ENCODE measurements around the gene MRPL23.

The MRPL23 gene

DNA sequence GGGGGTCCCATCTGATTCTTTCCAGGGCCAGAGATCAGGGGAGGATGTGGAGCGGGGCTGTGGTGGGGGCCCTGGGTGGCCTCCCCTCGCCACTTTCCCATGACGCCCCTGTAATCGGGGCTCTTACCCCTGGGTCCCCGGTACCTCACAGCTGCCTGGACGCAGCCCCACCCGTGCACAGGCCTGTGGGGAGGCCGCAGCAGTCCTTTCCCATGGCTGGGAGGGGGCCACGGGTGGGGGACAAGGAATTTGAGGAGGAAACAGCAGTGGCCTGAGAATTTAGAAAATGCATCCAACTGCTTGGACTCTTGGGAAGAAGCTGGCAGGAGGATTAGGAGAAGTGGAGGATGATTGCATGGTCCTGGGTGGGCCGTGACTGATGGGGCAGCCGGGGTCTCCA is 32.5 kb downstream of the MRPL23 start:
- Mint-ChIP-seq H3K4me3 (no peak overlapping the region), H3K27me3 (no peaks in the 10 kb centered on the region), H3K9me3 (ENCODE audit: low read depth) (no peaks in the 10 kb centered on the region), H3K27ac (no peak overlapping the region), H3K4me1 (ENCODE audit: low read depth) (no peaks in the 10 kb centered on the region), H3K36me3 (no peaks in the 10 kb centered on the region)

DNA sequence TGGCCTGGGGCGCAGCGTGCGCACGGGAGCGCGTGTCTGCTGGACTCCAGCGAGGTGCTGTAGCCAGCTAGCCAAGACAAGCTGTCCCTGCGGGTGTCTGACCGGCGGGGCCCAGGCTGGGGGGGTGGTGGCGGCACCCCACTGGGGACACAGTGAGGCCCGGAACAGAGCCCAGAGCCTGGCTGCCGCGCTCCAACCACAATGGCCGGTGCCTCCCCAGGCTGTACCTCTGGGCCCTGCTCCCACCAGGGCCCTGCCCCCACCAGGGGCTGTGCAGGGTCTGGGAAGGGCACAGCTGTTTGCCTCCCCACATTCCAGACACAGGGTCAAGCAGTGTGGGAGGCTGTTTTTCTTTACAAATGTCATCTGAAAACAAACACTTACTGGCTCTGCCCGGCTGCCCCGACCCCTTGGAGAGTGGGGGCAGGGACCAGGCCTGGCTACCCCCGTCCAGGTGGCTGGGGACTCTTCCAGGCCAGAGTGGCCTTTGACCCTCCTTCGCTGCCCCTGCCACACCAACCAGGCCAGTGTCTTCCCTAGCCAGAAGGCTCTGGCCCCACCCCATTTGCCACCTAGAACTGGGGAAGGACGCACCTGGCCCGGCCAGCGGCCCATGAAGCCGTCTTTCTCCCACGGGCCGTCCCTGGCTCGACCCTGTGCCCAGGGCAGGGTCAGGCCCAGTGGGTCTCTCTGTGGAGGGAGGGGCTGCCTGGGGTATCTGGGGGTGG is 35.9 kb downstream of the MRPL23 start:
- Mint-ChIP-seq H3K27me3 (no peaks in the 10 kb centered on the region), H3K4me1 (ENCODE audit: low read depth) (no peaks in the 10 kb centered on the region), H3K4me3 (no peak overlapping the region), H3K36me3 (no peaks in the 10 kb centered on the region), H3K9me3 (ENCODE audit: low read depth) (no peaks in the 10 kb centered on the region), H3K27ac (no peak overlapping the region)

DNA sequence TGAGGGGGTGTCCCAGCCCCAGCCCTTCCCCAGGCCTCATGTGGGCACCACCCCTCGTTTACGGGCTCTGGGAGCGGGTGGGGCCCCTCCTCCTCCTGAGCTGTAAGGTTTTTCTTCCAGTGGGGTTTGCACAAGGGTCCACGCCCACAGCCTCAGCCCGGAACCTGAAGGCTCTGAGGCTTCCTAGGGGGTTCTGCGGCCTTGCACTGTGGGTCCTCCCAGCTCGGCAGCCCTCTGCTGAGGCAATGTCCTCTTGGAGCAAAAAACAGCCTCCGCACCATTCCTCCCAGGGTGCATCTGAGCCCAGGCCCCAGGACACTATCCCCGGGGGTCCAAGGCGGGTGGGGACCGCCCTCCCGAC is 36.4 kb downstream of the MRPL23 start:
- Mint-ChIP-seq H3K9me3 (ENCODE audit: low read depth) (no peaks in the 10 kb centered on the region), H3K27me3 (no peaks in the 10 kb centered on the region), H3K4me1 (ENCODE audit: low read depth) (no peaks in the 10 kb centered on the region), H3K4me3 (no peak overlapping the region), H3K36me3 (no peaks in the 10 kb centered on the region), H3K27ac (no peak overlapping the region)

DNA sequence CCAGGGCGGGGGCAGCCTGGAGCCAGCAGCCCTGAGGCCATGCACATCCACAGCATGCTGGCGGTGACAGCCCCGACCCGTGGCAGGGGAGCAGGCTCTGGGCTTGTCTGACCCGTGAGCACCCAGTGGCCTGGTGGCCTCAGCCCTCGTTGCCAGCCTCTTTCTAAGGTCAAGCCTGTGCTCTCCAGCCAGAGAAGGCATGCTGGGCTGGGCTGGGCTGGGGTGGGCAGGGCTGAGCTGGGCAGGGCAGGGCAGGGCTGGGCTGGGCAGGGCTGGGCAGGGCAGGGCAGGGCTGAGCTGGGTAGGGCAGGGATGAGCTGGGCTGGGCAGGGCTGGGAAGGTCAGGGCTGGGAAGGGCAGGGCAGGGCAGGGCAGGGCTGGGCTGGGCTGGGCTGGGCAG is 39.9 kb downstream of the MRPL23 start:
- H3K4me1 Mint-ChIP-seq (ENCODE audit: low read depth), result no peaks in the 10 kb centered on the region
- no peaks in the 10 kb centered on the region for H3K36me3 Mint-ChIP-seq
- H3K9me3 Mint-ChIP-seq (ENCODE audit: low read depth), result no peaks in the 10 kb centered on the region
- no peaks in the 10 kb centered on the region for H3K27me3 Mint-ChIP-seq
- no peak overlapping the region for H3K27ac Mint-ChIP-seq
- no peak overlapping the region for H3K4me3 Mint-ChIP-seq

DNA sequence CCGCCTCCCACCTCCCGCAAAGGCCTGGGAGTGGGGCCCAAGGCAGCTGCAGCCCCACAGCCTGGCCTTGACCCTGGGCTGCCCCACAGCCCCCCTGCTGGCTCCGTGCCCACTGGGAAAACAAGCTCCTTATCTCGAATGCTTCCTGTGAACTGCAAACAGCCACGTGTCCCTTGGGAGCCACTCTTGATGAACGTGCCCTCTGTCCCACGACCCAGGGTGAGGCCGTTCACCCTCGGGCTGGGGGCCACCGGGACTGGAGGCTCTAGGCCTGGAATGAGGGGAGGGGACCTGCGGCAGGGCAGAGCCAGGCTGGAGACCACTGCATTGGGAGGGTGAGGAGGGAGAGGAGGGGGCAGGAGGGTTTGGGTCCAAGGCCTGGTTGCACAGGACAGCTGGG is 41.0 kb downstream of the MRPL23 start:
- H3K36me3 Mint-ChIP-seq, result no peaks in the 10 kb centered on the region
- no peaks in the 10 kb centered on the region for H3K27me3 Mint-ChIP-seq
- H3K4me3 Mint-ChIP-seq, result no peak overlapping the region
- H3K4me1 Mint-ChIP-seq (ENCODE audit: low read depth), result no peaks in the 10 kb centered on the region
- no peak overlapping the region for H3K27ac Mint-ChIP-seq
- no peaks in the 10 kb centered on the region for H3K9me3 Mint-ChIP-seq (ENCODE audit: low read depth)

DNA sequence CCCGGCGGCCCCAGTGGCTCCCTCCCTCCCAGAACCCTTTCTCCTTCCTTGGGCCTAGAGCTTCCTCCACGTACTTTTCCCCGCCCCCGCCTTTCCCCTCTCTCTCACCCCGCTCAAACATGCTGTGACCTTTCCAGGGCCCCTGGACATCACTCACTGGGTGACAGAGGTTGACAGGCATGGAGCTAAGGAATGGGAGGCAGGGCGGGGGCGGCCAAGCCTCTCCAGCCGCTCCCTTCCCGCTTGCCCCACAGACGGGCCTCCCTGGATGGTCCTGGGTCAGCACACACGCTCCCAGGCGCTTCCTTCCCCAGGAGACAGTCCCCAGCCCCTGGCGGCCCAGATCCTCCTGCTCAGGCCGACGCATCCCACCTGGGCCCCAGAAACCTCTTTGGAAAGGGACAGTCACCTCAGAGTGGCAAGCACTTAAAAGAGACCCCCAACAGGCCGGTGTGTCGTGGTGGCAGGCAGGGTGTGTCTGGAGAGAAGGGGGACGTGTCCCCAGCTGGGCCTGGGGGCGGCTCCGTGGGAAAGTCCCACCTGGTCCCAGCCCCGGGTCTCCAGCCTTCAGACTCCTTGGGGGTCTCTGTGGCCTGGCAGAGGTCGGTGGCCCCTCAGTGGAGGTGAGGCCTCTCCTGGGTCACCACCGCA is 41.7 kb downstream of the MRPL23 start:
- no peaks in the 10 kb centered on the region for H3K36me3 Mint-ChIP-seq
- no peak overlapping the region for H3K4me3 Mint-ChIP-seq
- H3K9me3 Mint-ChIP-seq (ENCODE audit: low read depth), result no peaks in the 10 kb centered on the region
- H3K27me3 Mint-ChIP-seq, result no peaks in the 10 kb centered on the region
- H3K27ac Mint-ChIP-seq, result no peak overlapping the region
- H3K4me1 Mint-ChIP-seq (ENCODE audit: low read depth), result no peaks in the 10 kb centered on the region

DNA sequence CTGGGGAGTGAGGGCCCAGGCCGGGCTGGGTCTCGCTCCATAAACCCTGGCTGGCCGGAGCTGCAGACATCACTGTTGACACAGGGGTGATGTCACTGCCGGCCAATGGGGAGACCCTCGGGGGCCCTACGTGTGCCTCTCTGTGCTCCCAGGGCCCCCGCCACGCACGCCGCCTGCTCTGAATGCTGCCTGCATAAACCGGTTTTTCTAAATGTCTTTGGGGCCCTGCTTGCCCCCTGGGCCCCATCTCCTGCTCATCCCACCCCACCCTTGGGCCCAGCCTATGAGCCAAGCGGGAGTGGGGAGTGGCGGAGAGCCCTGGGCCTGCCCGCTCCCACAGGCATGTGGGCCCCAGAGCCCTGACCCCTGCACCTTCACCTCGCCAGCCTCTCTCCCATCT is 42.8 kb downstream of the MRPL23 start:
- Mint-ChIP-seq H3K4me3 (no peak overlapping the region), H3K27ac (no peak overlapping the region), H3K9me3 (ENCODE audit: low read depth) (no peaks in the 10 kb centered on the region), H3K36me3 (no peaks in the 10 kb centered on the region), H3K27me3 (no peaks in the 10 kb centered on the region), H3K4me1 (ENCODE audit: low read depth) (no peaks in the 10 kb centered on the region)

DNA sequence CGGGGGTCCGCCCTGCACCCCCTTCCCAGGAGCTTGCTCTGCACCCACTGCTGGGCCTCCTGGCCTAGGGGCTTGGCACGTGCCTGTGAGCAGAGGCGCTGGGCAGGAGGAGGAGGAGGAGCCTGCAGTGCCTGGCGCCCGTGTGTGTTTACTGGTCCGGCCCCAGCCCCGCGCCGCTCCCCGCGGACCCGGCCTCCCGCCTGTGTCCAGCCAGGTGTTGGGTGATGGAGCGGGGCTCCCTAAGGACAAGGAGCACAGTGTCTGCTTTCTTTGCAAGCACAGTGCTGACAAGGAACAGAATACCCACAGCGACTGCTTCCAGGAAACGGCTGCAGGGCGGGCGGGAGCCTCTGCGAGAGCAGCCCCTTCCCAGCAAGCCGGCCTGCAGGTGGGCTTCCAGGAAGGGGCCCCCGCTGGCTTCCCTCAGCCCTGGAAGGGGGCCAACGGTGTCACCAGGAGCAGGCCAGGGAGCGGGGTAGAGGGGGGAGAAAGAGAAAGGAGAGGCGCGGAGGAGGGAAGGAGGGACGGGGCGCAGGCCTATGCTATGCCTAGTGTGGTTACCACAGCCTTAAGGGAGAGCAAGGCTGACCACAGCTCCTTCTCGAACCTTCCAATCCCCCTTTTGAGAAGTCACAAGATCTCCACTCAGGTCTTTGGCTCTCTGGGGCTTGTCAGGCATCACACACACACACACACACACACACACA is 43.9 kb downstream of the MRPL23 start:
- no peaks in the 10 kb centered on the region for H3K4me1 Mint-ChIP-seq (ENCODE audit: low read depth)
- H3K9me3 Mint-ChIP-seq (ENCODE audit: low read depth), result no peaks in the 10 kb centered on the region
- no peak overlapping the region for H3K4me3 Mint-ChIP-seq
- H3K27me3 Mint-ChIP-seq, result no peaks in the 10 kb centered on the region
- H3K27ac Mint-ChIP-seq, result no peak overlapping the region
- no peaks in the 10 kb centered on the region for H3K36me3 Mint-ChIP-seq

DNA sequence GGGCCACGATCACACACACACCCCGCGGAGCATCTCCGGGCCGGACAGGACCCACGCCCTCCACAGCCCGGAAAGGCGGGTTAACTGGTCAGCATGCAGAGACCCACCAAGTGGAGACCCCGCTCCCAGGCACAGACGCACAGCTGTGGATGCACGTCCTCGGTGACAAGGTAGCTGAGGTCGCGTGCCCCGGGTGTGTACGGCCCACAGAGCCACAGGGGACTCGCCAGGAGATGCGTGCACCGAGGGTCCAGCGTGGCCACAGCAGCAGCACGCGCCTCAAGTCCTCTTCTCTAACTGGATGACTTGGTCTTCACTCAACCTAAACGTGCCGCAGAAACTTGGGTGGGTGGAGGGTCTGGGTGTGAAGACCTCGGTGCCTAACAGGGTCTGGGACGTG is 45.0 kb downstream of the MRPL23 start:
- no peak overlapping the region for H3K4me3 Mint-ChIP-seq
- no peaks in the 10 kb centered on the region for H3K9me3 Mint-ChIP-seq (ENCODE audit: low read depth)
- no peak overlapping the region for H3K27ac Mint-ChIP-seq
- H3K27me3 Mint-ChIP-seq, result no peaks in the 10 kb centered on the region
- H3K4me1 Mint-ChIP-seq (ENCODE audit: low read depth), result no peaks in the 10 kb centered on the region
- H3K36me3 Mint-ChIP-seq, result no peaks in the 10 kb centered on the region

DNA sequence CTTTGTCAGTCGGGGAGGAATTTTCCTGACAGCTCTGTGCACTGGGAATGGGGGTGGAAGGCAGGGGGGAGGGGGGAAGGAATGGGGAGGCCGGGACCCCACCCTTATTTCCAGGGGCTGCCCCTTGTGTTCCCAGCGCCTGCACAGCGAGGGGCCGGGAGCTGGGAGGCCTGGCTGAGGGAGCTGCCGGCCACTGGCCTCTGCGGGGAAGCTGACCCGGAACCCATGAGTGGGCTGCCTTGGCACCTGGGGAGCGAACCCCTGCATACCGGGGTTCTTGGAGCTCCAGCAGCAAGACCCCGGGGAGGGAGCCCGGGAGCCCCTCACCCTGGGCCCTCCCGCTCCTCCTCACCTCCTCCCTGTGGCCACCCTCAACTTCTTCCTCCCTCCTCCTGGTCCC is 47.0 kb downstream of the MRPL23 start:
- no peaks in the 10 kb centered on the region for H3K4me1 Mint-ChIP-seq (ENCODE audit: low read depth)
- no peak overlapping the region for H3K27ac Mint-ChIP-seq
- no peak overlapping the region for H3K4me3 Mint-ChIP-seq
- no peaks in the 10 kb centered on the region for H3K36me3 Mint-ChIP-seq
- no peaks in the 10 kb centered on the region for H3K9me3 Mint-ChIP-seq (ENCODE audit: low read depth)
- H3K27me3 Mint-ChIP-seq, result no peaks in the 10 kb centered on the region

DNA sequence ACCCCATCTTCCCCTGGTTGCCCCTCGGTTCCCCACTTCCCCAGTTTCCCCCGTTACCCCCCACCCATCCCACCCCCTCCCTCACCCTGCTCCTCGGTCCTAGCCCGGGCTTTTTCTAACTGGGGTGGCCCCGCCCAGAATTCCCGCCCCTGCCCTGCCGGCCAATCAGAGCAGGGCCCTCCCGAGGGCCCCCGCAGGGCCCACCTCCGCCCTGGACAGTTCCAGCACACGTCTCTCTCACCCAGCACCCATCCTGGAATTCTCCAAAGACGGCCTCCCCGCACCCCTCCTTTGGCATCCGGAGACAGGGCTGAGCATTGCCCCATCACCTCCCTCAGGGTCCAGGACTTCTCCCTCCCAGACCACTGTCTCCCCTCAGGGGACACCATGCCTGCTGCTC is 50.6 kb downstream of the MRPL23 start, which contains the start of gene H19:
H19 (minus strand) TSS at position 88 of the 400 bp plus-strand sequence.
- H3K4me1 Mint-ChIP-seq (ENCODE audit: low read depth), result no peaks in the 10 kb centered on the region
- no peaks in the 10 kb centered on the region for H3K27me3 Mint-ChIP-seq

DNA sequence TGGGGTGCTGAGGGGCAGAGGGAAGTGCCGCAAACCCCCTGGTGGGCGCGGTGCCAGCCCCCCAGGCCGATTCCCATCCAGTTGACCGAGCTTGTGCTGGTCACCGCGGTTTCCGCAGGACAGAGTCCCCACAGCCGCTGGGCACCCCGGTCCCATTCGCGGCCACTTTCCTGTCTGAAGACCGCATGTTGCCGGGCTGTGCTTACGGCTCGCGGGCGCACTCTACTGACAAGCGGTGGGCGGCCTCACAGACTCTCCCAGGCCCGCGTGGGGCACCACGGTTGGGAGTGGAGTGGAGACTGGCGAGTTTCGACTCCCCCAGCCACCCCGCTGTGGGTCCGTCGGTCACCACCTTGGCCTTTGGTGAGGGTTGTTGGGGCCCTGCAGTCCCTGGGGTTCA is 51.2 kb downstream of the MRPL23 start:
- Mint-ChIP-seq H3K4me3 (no peak overlapping the region), H3K27me3 (no peaks in the 10 kb centered on the region), H3K27ac (no peak overlapping the region), H3K4me1 (ENCODE audit: low read depth) (no peaks in the 10 kb centered on the region), H3K9me3 (ENCODE audit: low read depth) (no peaks in the 10 kb centered on the region), H3K36me3 (no peaks in the 10 kb centered on the region)

More for the DNA sequence above, 50.6 kb downstream of the MRPL23 start, which contains the start of gene H19:
- no peaks in the 10 kb centered on the region for H3K36me3 Mint-ChIP-seq
- no peak within 1 kb of the TSS for H3K27ac Mint-ChIP-seq
- H3K9me3 Mint-ChIP-seq (ENCODE audit: low read depth), result no peaks in the 10 kb centered on the region
- no peak within 1 kb of the TSS for H3K4me3 Mint-ChIP-seq

DNA sequence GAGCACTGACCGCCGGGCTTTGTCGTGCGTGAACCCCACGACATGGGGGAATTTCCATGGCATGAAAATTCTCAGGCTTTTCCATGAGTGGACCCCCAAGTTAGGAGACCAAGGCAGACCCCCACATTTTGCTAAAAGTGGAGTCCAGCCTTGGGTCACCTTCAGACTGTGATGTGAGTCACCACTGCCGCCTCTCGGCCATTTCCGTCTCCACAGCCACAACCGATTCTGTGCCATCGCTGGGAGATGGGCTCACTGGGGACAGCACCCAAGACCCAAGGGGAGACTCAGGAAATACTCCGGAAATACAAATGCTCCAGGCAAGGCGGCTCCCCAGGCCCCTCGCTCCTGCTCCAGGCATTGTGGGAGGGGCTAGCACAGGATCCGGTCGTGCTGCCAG is 51.7 kb downstream of the MRPL23 start:
- no peaks in the 10 kb centered on the region for H3K9me3 Mint-ChIP-seq (ENCODE audit: low read depth)
- no peaks in the 10 kb centered on the region for H3K4me1 Mint-ChIP-seq (ENCODE audit: low read depth)
- H3K4me3 Mint-ChIP-seq, result no peak overlapping the region
- H3K27me3 Mint-ChIP-seq, result no peaks in the 10 kb centered on the region
- no peaks in the 10 kb centered on the region for H3K36me3 Mint-ChIP-seq
- no peak overlapping the region for H3K27ac Mint-ChIP-seq

DNA sequence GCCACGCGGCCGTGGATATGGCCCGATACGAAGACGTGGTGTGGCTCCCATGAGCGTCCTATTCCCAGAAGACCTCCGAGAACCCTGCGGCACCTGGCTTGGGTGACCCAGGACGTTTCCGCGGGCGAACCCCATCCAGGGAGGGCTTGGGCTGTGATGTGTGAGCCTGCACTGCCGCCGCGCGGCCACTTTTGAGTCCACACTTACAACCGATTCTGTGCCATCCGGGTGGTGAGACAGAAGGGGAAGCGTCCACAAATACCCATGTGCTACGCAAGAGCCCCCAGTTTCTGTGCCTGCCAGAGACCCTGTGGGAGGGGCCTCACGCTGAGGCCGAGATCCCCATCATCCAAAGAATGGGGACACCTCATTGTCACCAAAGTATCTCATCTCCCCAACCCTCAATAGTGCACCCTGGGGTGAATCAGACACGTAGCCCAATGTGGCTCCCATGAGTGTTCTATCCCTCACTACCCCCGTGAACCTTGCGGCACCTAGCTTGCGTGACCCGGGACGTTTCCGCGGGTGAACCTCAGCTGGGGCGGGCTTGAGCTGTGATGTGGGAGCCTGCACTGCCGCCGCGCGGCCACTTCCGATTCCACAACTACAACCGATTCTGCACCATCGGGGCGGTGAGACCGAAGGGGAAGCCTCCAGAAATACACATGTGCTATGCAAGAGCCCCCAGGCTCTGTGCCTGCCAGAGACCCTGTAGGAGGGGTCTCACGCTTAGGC is 55.1 kb downstream of the MRPL23 start:
- no peaks in the 10 kb centered on the region for H3K9me3 Mint-ChIP-seq (ENCODE audit: low read depth)
- H3K36me3 Mint-ChIP-seq, result no peaks in the 10 kb centered on the region
- no peak overlapping the region for H3K27ac Mint-ChIP-seq
- H3K4me3 Mint-ChIP-seq, result no peak overlapping the region
- no peaks in the 10 kb centered on the region for H3K4me1 Mint-ChIP-seq (ENCODE audit: low read depth)
- no peaks in the 10 kb centered on the region for H3K27me3 Mint-ChIP-seq

DNA sequence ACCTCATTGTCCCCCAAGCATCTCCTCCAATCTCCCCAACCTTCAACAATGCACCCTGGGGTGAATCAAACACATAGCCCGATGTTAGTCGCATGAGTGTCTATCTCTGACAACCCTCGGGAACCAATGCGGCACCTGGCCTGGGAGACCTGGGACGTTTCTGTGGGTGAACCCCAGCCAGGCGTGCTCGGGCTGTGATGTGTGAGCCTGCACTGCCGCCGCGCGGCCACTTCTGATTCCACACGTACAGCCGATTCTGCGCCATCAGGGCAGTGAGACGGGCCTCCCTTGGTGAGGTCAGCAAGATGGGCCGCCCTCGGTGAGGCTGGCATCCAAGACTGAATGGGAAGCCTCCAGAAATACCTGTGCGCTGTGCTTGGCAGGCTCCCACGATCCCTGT is 55.7 kb downstream of the MRPL23 start:
- Mint-ChIP-seq H3K4me3 (no peak overlapping the region), H3K4me1 (ENCODE audit: low read depth) (no peaks in the 10 kb centered on the region), H3K9me3 (ENCODE audit: low read depth) (no peaks in the 10 kb centered on the region), H3K27me3 (no peaks in the 10 kb centered on the region), H3K36me3 (no peaks in the 10 kb centered on the region), H3K27ac (no peak overlapping the region)
